Heart left ventricle (tissue), 16 donors: Measurements from ENCODE around the gene TBC1D4. TPM values are rescaled to one million over a fixed set of nuclear protein-coding genes. Genes with fewer than 3 reads are reported as not detected.

Experiments
- ATAC-seq, 4 donors: fragments of 200-7000 bp; cut with Tn5 transposase; one replicate each; pipeline ENCODE4 v1.9.1; 2020 to 2022; ENCODE audit warnings: moderate library complexity in 4 of 4, mild to moderate bottlenecking in 3 of 4, moderate number of reproducible peaks in 1 of 4
- DNase-seq, 5 donors: peaks; one replicate each; pipeline ENCODE4 v3.0.0-alpha.2; 2020
- H3K27ac ChIP-seq, 12 donors: fragments of 200-600 bp; sonication (generic) in 4 of 12; one replicate each; pipeline versions ENCODE4 v1.5.0 to v1.8.0; 2016 to 2022; ENCODE audit warnings: mild to moderate bottlenecking in 2 of 12
- H3K27me3 ChIP-seq, 9 donors: fragments of 200-600 bp; sonication (generic) in 2 of 9; one replicate each; pipeline versions ENCODE4 v1.5.1 to v1.8.0; 2016 to 2022; ENCODE audit warnings: mild to moderate bottlenecking in 3 of 9
- H3K36me3 ChIP-seq, 9 donors: fragments of 200-600 bp; sonication (generic) in 2 of 9; one replicate each; pipeline versions ENCODE4 v1.5.0 to v1.8.0; 2018 to 2022; ENCODE audit warnings: mild to moderate bottlenecking in 2 of 9
- H3K4me1 ChIP-seq, 12 donors: fragments of 200-600 bp; sonication (generic) in 4 of 12; one replicate each; pipeline versions ENCODE4 v1.5.0 to v1.8.0; 2016 to 2022; ENCODE audit warnings: mild to moderate bottlenecking in 3 of 12
- H3K4me3 ChIP-seq, 12 donors: fragments of 200-600 bp; sonication (generic) in 4 of 12; one replicate each; pipeline versions ENCODE4 v1.5.0 to v1.8.0; 2017 to 2022; ENCODE audit warnings: mild to moderate bottlenecking in 9 of 12, moderate library complexity in 4 of 12
- H3K9me3 ChIP-seq, 12 donors: fragments of 200-600 bp; sonication (generic) in 4 of 12; one replicate each; pipeline versions ENCODE4 v1.5.0 to v1.8.0; 2016 to 2022; ENCODE audit warnings: mild to moderate bottlenecking in 1 of 12
- POLR2A ChIP-seq, 2 donors: fragments of 450-650 bp; IDR thresholded peaks; one replicate each; pipeline ENCODE4 v1.6.1; 2017; ENCODE audit warnings: antibody characterized with exemption in 2 of 2, mild to moderate bottlenecking in 2 of 2, moderate library complexity in 2 of 2
- WGBS, 4 donors: extraction: QIAGEN DNeasy Blood & Tissue Kit in 2 of 4; methylation state at CpG; one replicate each; pipeline versions ENCODE4 v1.1.5 to v1.1.7; 2013 to 2018; 5-methylcytosine and 5-hydroxymethylcytosine counted together
- intact Hi-C, 10 donors: fragments of 100-400 bp; cut with DNase I; formaldehyde crosslinking; loops; one replicate each; pipeline versions ENCODE4 v1.11.1 to v1.14.2; 2022
- polyA plus RNA-seq, 2 donors: library from polyadenylated mRNA; stranded (reverse); fragments of 200-250 nt; gene quantifications; one replicate each; pipeline ENCODE4 v1.2.3, GENCODE V29; 2013
- total RNA-seq, 9 donors: library from RNA; depleted of rRNA in 2 of 9; stranded (reverse); fragments of >200 nt in 2 of 9; fragmentation: NEBNext Ultra II Directional in 3 of 9; extraction: Animal tissue kit (Norgen Biotek cat#: 25700) in 3 of 9; gene quantifications; one replicate each; pipeline versions ENCODE4 v1.1.0 to v1.2.4, GENCODE V29; 2016 to 2023
- TF ChIP-seq, protein P1 (sequence below), 12 donors: fragments of 200-600 bp; sonication (generic) in 4 of 12; IDR thresholded peaks; one replicate each; pipeline versions ENCODE4 v1.5.0 to v1.8.0; 2018 to 2022; ENCODE audit warnings: antibody characterized with exemption in 12 of 12, mild to moderate bottlenecking in 5 of 12
- donor health status: ischemic (EF 13 %, LVEDD 7.1; RV severe dilation, severe dysfunction).
- donor health status: healthy with polysubstance abuse.
- donor health status: DM: no; HTN: yes; CAD: no.
- donor health status: DM: no; HTN: no; CAD: no.
- donor health status: ischemic (EF 25% LVEDD 6.9; RV normal size, moderate dysfunction).
- donor health status: ischemic (EF 25% LVEDD 5.7; RV mildly dilated, moderate dysfunction).
- donor health status: healthy.
- donor health status: DM: yes; HTN: yes; CAD: no.
- donor health status: ischemic (EF 35%, LVEDD 5.7; RV mildly dilated, moderate dysfunction).
- donor health status: nonischemic (EF 11% LVEDD 7.7; RV severe dilation, severe dysfunction).
- donor health status: DM: yes; HTN: yes; CAD: no.
- donor health status: PGD.
- donor health status: ischemic (EF 29% LVEDD 5.4; RV normal size, mild dysfunction).
- donor health status: nonischemic (EF 23%, LVEDD 6.1; RV moderate dilation, normal function).

TBC1D4 gene
- total and polyA plus RNA-seq, 11 donors: 26.8 to 158 (median 81.6) TPM

DNA sequence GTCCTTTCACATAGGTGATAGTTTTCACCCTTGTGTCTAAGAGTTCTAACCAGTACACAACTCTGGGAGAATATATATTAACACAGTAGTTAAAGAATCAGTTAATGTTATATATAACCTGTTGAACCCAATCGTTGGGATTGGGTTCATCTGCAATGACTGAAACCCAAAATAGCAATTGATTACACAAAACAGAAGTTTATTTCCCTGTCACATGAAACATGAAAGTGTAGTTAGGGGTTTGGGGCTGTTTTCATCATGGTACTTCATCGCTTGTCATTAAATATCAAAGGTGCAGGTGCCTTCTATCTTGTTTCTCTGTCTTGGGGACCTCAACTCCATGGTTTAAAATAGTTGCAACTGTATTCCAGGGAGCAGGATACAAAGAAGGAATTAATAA lies 106.6 kb downstream of the TBC1D4 start:
- H3K4me3 ChIP-seq: no peak overlapping the region
- peaks cover 0 to 33% (median 17%) of the 10 kb centered on the region in 12 donors for H3K4me1 ChIP-seq
- H3K27ac ChIP-seq: no peak overlapping the region
- DNase-seq (no peak), ATAC-seq (no peak)
- WGBS, 4 donors: 74 to 85% (median 75%) methylated on average over 2 of the region's 2 CpGs
- no peaks in the 10 kb centered on the region for H3K36me3 ChIP-seq
- no peak for TF ChIP-seq POLR2A (IDR thresholded peaks at IDR 0.05)
- TF ChIP-seq, protein P1, sequence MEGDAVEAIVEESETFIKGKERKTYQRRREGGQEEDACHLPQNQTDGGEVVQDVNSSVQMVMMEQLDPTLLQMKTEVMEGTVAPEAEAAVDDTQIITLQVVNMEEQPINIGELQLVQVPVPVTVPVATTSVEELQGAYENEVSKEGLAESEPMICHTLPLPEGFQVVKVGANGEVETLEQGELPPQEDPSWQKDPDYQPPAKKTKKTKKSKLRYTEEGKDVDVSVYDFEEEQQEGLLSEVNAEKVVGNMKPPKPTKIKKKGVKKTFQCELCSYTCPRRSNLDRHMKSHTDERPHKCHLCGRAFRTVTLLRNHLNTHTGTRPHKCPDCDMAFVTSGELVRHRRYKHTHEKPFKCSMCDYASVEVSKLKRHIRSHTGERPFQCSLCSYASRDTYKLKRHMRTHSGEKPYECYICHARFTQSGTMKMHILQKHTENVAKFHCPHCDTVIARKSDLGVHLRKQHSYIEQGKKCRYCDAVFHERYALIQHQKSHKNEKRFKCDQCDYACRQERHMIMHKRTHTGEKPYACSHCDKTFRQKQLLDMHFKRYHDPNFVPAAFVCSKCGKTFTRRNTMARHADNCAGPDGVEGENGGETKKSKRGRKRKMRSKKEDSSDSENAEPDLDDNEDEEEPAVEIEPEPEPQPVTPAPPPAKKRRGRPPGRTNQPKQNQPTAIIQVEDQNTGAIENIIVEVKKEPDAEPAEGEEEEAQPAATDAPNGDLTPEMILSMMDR (IDR thresholded peaks at IDR 0.05): no peak
- H3K9me3 ChIP-seq: no peaks in the 10 kb centered on the region
- H3K27me3 ChIP-seq: no peaks in the 10 kb centered on the region
- intact Hi-C loops: loop anchor here in 2 of 10 donors (10.0 kb wide), 1 partner anchor 169 kb away; the partner anchor contains the start of gene UCHL3 (in 2 of the 2)

GRCh38 chr13:75373988-75374387 lies 108.0 kb downstream of the TBC1D4 start:
- H3K9me3 ChIP-seq: no peaks in the 10 kb centered on the region
- no peak overlapping the region for H3K4me3 ChIP-seq
- WGBS, 4 donors: 74 to 86% (median 77%) methylated on average over 5 of the region's 5 CpGs
- H3K36me3 ChIP-seq: no peaks in the 10 kb centered on the region
- DNase-seq: no peak
- TF ChIP-seq, protein P1 (IDR thresholded peaks at IDR 0.05): no peak
- TF ChIP-seq POLR2A (IDR thresholded peaks at IDR 0.05): no peak
- no peaks in the 10 kb centered on the region for H3K27me3 ChIP-seq
- peak; percentile 16 to 36 (median 25) for ATAC-seq
- H3K4me1 ChIP-seq: peaks cover under 1 to 42% (median 18%) of the 10 kb centered on the region in 12 donors
- peak overlapping the region in 7 of 12 donors; percentile 39 to 71 (median 60) for H3K27ac ChIP-seq
- intact Hi-C loops: loop anchor here in 9 of 10 donors (2.0 to 10.0 kb wide), 7 partner anchors 48 to 178 kb away; partner anchors contain the start of genes TBC1D4 (in 7 of the 9), UCHL3 (in 5 of the 9) and COMMD6 (in 1 of the 9)

DNA sequence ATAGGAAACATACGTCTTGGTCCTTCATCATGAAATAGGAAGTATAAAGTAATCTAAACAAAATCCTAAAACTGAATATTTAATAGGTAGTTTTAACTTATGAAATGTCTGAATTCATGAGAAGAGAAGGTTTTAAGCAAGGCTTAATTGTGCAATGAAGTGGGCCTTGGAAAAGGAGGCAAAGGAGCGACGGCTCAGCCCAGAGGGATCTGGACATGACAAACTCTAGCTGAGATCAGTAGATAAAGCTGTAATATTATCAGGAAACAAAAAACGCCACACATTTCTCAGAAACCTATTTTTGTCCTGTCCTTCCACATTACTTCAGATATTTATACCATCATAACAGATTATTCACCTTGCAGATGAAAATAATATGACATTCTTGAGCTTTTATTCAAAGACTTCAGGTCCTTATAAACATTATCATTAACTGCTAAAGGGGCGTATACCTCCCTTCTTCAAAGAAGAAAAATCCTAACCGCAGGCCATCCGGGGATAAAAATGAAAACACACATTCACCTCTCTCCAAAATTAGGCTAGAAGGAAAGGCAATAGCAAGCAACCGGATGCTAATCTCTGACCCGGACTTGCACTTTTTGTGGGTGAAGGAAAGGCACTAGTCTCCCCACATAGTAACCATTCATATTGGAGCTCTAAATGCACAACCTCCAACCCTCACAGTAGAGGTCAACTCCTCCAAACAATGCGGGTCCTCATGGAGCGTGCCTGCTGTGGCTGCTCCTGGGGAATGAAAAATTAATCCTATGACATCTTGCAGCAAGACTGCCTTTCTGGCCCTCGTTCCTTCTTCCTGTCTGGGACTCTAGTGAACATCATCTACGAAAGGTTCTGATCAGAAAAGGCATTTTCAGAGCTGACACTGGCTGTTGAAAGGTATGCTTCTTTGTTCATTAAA lies 108.8 kb downstream of the TBC1D4 start:
- 29 to 34% (median 31%) methylated on average over 13 of the region's 13 CpGs for WGBS, 4 donors
- Histone ChIP-seq H3K27me3 (no peaks in the 10 kb centered on the region), H3K27ac (peak overlapping the region; percentile 2 to 71 (median 58)), H3K4me1 (peaks cover 4 to 50% (median 19%) of the 10 kb centered on the region in 12 donors), H3K36me3 (no peaks in the 10 kb centered on the region), H3K4me3 (peak overlapping the region in 1 of 12 donors; percentile 9), H3K9me3 (no peaks in the 10 kb centered on the region)
- DNase-seq (no peak), ATAC-seq (peak in 3 of 4 donors; percentile 31 to 52 (median 39))
- TF ChIP-seq, protein P1 (IDR thresholded peaks at IDR 0.05): no peak
- no peak for TF ChIP-seq POLR2A (IDR thresholded peaks at IDR 0.05)
- intact Hi-C loops: loop anchor here in 9 of 10 donors (1.0 to 10.0 kb wide), 8 partner anchors 49 to 179 kb away; partner anchors contain the start of genes TBC1D4 (in 8 of the 9), UCHL3 (in 5 of the 9) and COMMD6 (in 1 of the 9)

- Histone ChIP-seq H3K27ac (peak overlapping the region; percentile 2 to 71 (median 58)), H3K36me3 (no peaks in the 10 kb centered on the region), H3K4me3 (peak overlapping the region in 1 of 12 donors; percentile 9), H3K4me1 (peaks cover 4 to 51% (median 25%) of the 10 kb centered on the region in 12 donors), H3K27me3 (no peaks in the 10 kb centered on the region), H3K9me3 (no peaks in the 10 kb centered on the region)
- 14 to 22% (median 19%) methylated on average over 1 of the region's 1 CpG for WGBS, 4 donors
- DNase-seq (peak in 1 of 5 donors; percentile 25), ATAC-seq (peak in 2 of 4 donors; percentile 38 to 47)
- TF ChIP-seq, protein P1 (IDR thresholded peaks at IDR 0.05): peak; percentile 64 to 87 (median 76)
- no peak for TF ChIP-seq POLR2A (IDR thresholded peaks at IDR 0.05)
- intact Hi-C loops: loop anchor here in 9 of 10 donors (1.0 to 10.0 kb wide), 8 partner anchors 50 to 180 kb away; partner anchors contain the start of genes TBC1D4 (in 8 of the 9), UCHL3 (in 5 of the 9) and COMMD6 (in 1 of the 9)
Measured at GRCh38 chr13:75372517-75372916, 109.5 kb downstream of the TBC1D4 start.
